GM12891 (cell line): Measurements from ENCODE around the gene SURF6.

Experiments used
- DNase-seq: peaks from one replicate; pipeline ENCODE4 v3.0.0; 2011; ENCODE audit warnings: low spot score; ENCODE audit not compliant: insufficient read length
- FAIRE-seq: peaks from 2 replicates; lab custom pipeline; 2011; peaks lifted over from hg19 to GRCh38; lab: Jason Lieb, UNC
- PAX5 ChIP-seq: IDR thresholded peaks from 2 replicates; pipeline ENCODE4 v1.6.1; 2011; ENCODE audit warnings: low read length, moderate library complexity, mild to moderate bottlenecking; ENCODE audit not compliant: insufficient read depth, severe bottlenecking
- POLR2A ChIP-seq: IDR thresholded peaks from 2 replicates; pipeline ENCODE4 v1.6.1; 2011; ENCODE audit warnings: low read depth, low read length, control low read depth
- POLR2AphosphoS5 ChIP-seq: IDR thresholded peaks from 2 replicates; pipeline ENCODE4 v1.6.1; 2011; ENCODE audit warnings: low read depth, low read length, control low read depth
- POU2F2 ChIP-seq: IDR thresholded peaks from 2 replicates; pipeline ENCODE4 v1.6.1; 2011; ENCODE audit warnings: low read depth, mild to moderate bottlenecking, control low read depth, low read length, moderate library complexity
- SPI1 ChIP-seq: IDR thresholded peaks from 2 replicates; pipeline ENCODE4 v1.6.1; 2011; ENCODE audit warnings: low read depth, low read length, control low read depth
- TAF1 ChIP-seq: IDR thresholded peaks from 2 replicates; pipeline ENCODE4 v1.6.1; 2011; ENCODE audit warnings: low read depth, low read length, control low read depth

The SURF6 gene

GRCh38 chr9:133355881-133356357 lies 19.9 kb upstream of the SURF6 start:
- DNase-seq (no peak), FAIRE-seq (no peak)
- TF ChIP-seq POLR2AphosphoS5 = 0 out of 2 replicates have a peak, but pooled peaks have one; percentile 9
- TF ChIP-seq PAX5 = no peak
- no peak for TF ChIP-seq POLR2A

DNA sequence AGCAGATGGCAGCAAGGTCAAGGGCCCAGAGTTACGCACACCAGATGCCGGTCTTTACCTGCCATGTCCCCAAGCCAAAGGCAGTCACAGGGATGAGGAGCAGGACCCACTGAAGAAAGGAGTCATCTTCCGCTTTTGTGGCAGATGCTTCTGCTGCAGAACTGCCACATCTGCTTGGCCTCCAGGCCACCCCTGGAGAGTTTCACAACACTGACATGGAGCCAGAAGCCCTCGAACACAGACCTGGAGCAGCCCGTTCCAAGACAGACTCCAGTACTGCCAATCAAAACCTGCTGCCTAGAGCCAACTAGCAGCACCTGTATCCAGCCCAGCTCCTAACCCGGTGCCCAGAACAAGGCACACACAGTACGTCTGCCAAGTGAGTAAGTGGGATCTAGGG lies 18.8 kb upstream of the SURF6 start:
- no peak for DNase-seq
- FAIRE-seq = no peak
- TF ChIP-seq PAX5 (no peak), POU2F2 (no peak), POLR2A (no peak; the same call in 1 of the 2 replicates), SPI1 (no peak), TAF1 (no peak), POLR2AphosphoS5 (no peak)

DNA sequence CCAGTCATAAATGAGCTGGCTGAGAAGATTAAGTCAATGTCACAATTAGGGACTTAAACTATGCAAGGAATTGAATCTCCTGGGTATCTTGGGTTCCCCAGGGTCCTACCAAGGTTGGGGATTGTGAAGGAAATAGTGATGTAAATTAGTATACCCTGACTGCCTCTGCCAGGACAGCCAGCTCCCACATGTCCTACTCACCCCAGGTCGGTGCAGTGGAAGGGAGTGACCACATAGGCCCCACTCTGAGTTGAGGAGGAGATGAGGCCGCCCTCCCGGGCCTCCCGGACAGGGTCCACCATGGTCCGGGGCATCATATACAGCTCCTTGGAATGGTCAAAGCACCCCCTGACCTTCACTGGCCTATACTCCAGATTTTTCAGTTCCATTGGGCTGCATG lies 17.6 kb upstream of the SURF6 start:
- TF ChIP-seq POLR2A (peak; percentile 41; the same call in 1 of the 2 replicates), POLR2AphosphoS5 (no peak)
- FAIRE-seq = no peak

GRCh38 chr9:133352635-133353340 lies 16.8 kb upstream of the SURF6 start:
- no peak for DNase-seq

More for the DNA sequence above, 17.6 kb upstream of the SURF6 start:
- DNase-seq = no peak

DNA sequence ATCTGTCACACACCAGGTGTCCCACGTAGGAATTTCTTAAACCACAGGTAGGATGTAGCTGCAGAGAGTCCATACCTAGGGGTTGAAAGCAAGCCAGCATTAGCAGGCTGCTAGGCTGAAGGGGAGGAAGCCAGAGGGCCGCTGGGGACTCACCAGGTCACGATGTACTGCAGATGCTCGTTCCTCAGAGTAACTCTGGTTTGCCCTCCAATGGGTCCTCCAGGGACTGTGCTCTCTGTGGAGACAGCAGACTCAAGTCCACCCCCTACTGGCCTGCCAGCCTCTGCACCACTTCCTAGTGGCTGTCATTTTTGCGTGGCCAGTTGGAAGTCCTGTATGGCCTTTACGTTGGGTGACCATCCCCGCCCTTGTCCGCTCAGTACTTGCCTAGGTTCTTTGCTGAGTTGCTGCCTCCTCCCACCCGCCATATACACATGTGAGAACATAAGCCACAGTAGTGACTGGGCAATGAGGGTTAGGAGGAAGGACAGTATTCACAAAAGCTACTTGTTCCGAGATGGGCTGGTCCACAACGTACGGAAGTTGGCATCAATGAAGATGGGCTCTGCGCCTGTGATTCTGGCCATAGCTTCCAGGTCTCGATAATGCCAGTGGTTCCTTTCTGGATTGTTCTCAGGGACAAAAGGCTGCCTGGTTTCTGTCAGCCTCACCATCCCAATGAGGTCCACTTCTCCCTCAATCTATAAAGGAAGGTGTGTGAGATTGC lies 16.1 kb upstream of the SURF6 start:
- peak; percentile 35 for FAIRE-seq
- TF ChIP-seq POLR2AphosphoS5 (peak; percentile 88; the same call in 1 of the 2 replicates), SPI1 (no peak), PAX5 (no peak), POU2F2 (no peak; the same call in none of the 2 replicates), POLR2A (peak; percentile 83), TAF1 (no peak)
- DNase-seq = no peak

More at GRCh38 chr9:133352635-133353340, 16.8 kb upstream of the SURF6 start:
- peak; percentile 56 for TF ChIP-seq POLR2A
- TF ChIP-seq POU2F2 = no peak
- peak; percentile 23; the same call in 1 of the 2 replicates for TF ChIP-seq POLR2AphosphoS5
- no peak for FAIRE-seq

DNA sequence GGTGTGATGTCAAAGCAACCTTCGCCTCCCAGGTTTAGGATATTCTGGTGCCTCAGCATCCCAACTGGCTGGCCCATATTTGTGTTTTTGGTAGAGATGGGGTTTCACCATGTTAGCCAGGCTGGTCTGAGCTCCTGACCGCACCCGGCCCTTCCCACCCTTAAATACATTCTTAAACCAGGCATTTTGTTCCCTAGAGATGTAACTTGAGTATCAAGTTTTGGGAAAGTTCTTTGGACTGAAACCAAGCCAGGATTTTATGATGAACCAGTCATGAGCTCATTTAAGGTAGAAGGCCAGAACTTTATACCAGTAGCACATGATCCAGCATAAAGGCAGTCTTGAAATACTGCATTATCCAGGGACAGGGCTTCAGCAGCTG lies 15.5 kb upstream of the SURF6 start:
- no peak for FAIRE-seq
- no peak for DNase-seq
- TF ChIP-seq POU2F2 (no peak), POLR2A (no peak), PAX5 (no peak), POLR2AphosphoS5 (no peak), SPI1 (no peak), TAF1 (no peak)

DNA sequence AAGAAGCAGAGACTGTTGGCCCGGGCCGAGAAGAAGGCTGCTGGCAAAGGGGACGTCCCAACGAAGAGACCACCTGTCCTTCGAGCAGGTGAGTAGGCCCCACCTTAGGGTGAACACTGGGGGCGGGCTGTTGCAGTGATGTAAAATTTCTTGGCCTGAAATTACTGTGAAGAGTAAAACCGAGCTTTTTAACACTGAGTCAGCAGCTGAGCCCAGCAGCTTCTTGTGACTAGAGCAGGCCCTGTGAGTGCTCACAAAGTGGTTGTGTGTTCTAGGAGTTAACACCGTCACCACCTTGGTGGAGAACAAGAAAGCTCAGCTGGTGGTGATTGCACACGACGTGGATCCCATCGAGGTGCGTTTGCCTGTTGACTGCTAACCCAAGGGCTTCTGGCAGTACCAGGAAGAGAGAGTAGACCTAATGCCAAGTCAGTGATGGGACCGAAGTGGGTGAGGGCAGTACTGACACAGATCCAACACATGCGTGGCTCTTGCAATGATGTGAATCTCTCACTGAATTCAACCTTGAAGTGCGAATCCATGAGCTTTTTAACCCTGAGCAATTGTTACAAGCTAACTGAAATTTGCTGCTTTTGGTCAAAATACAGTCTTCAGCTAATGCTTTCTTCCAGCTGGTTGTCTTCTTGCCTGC lies 14.1 kb upstream of the SURF6 start:
- DNase-seq = no peak
- no peak for FAIRE-seq
- peak; percentile 39; the same call in 1 of the 2 replicates for TF ChIP-seq POLR2A
- no peak for TF ChIP-seq PAX5
- TF ChIP-seq POU2F2 = no peak
- TF ChIP-seq SPI1 = no peak
- TF ChIP-seq TAF1 = no peak
- TF ChIP-seq POLR2AphosphoS5 = peak; percentile 48; the same call in 1 of the 2 replicates

DNA sequence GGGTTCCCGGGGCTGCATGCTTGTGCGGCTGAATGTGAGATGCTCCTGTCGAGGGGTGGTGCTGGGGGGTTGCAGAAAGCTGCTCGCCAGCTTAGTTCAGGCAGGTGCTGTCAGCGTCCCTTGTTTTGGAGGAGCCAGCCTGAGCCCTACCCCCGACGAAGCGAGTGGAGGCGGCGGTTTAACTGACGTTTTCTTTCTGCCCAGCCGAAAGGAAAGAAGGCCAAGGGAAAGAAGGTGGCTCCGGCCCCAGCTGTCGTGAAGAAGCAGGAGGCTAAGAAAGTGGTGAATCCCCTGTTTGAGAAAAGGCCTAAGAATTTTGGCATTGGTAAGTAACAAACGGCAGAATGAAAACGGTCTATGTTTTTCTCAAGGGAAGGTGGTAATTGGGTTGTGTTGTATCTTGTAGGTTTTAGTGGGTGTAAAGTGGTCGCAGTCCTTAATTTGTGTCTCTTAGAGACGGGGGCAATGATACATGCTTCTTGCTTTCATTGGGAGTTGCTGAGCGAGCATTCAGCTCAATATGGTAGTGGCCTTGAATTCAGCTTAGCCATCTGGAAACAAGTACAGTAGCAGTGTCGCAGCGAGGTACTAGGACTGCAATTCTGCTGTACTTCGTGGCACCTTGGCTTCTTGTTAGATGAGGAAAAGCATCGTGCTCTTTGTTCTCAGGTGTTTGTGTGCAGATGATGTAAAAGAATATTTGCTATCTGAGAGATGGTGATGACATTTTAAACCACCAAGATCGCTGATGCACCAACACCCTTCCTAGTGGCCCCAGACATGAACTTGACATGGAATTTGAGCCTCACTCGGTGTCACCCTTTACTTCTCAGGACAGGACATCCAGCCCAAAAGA lies 13.0 kb upstream of the SURF6 start:
- TF ChIP-seq PAX5 (no peak), POLR2A (peak; percentile 52; the same call in 1 of the 2 replicates)
- FAIRE-seq (no peak), DNase-seq (no peak)
